Omental fat pad (tissue), 4 donors: ENCODE results near the gene TBC1D24. TPM values are rescaled to one million over a fixed set of nuclear protein-coding genes. Genes with fewer than 3 reads are reported as not detected.

Experiments used
- ATAC-seq: fragments of 150-250 bp; one replicate; pipeline ENCODE4 v1.9.1; 2016; ENCODE audit warnings: mild to moderate bottlenecking, moderate library complexity; ENCODE audit not compliant: low FRiP score
- DNase-seq: peaks from one replicate; pipeline ENCODE4 v3.0.0-alpha.2; 2019; ENCODE audit warnings: low spot score
- total RNA-seq, 4 donors: library from RNA; depleted of rRNA; stranded (reverse); fragments of >200 nt; gene quantifications; one replicate each; pipeline ENCODE4 v1.1.0, GENCODE V29; 2016
- TF ChIP-seq, protein P1 (sequence below), 3 donors: fragments of 450-650 bp; IDR thresholded peaks; one replicate each; pipeline ENCODE4 v1.5.1; 2016 to 2017; ENCODE audit warnings: antibody characterized with exemption in 3 of 3, mild to moderate bottlenecking in 3 of 3, moderate library complexity in 2 of 3

TBC1D24 gene
- total RNA-seq, 4 donors from 2014 or later = 10.4 to 19.4 (median 13.0) TPM

DNA sequence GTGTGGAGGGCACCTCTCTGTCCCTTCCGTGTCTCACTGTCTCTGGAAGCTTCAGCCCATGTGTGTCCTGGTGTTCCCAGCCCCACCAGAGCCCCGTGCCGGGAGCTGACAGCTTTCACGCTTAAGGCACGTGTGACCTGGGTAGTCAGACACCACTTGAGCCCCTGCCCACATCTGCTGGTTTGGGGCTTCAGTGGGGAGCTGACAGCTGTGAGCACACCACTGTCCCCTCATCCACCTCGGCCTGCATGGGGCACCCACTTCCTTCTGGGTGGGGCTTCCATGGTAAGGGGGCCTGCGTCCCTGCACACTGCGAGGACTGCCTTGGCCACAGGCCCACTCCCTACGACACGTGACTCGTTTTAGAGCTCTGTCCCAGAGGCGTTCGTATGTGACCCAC lies 17.7 kb upstream of the TBC1D24 start:
- no peak for ATAC-seq
- TF ChIP-seq, protein P1, sequence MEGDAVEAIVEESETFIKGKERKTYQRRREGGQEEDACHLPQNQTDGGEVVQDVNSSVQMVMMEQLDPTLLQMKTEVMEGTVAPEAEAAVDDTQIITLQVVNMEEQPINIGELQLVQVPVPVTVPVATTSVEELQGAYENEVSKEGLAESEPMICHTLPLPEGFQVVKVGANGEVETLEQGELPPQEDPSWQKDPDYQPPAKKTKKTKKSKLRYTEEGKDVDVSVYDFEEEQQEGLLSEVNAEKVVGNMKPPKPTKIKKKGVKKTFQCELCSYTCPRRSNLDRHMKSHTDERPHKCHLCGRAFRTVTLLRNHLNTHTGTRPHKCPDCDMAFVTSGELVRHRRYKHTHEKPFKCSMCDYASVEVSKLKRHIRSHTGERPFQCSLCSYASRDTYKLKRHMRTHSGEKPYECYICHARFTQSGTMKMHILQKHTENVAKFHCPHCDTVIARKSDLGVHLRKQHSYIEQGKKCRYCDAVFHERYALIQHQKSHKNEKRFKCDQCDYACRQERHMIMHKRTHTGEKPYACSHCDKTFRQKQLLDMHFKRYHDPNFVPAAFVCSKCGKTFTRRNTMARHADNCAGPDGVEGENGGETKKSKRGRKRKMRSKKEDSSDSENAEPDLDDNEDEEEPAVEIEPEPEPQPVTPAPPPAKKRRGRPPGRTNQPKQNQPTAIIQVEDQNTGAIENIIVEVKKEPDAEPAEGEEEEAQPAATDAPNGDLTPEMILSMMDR (IDR thresholded peaks at IDR 0.05) = no peak
- DNase-seq = no peak

DNA sequence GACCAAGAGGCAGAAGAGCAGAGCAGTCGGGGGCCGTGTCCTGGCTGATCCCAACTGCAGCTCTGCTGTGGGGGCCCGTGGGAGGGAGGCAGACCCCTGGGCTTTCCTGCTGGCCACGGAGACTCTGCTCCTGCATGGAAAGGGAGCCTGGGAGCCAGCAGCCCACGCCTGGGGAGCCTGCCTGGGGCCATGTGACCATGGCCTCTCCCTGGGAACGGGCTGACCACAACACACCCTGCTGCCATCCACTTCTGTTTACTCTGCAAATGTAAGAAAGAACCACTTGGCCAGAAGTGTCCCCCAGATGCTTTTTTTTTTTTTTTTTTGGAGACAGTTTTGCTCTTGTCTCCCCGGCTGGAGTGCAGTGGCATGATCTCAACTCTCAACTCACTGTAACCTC lies 17.0 kb upstream of the TBC1D24 start:
- TF ChIP-seq, protein P1 (IDR thresholded peaks at IDR 0.05) = no peak
- DNase-seq = no peak
- no peak for ATAC-seq

DNA sequence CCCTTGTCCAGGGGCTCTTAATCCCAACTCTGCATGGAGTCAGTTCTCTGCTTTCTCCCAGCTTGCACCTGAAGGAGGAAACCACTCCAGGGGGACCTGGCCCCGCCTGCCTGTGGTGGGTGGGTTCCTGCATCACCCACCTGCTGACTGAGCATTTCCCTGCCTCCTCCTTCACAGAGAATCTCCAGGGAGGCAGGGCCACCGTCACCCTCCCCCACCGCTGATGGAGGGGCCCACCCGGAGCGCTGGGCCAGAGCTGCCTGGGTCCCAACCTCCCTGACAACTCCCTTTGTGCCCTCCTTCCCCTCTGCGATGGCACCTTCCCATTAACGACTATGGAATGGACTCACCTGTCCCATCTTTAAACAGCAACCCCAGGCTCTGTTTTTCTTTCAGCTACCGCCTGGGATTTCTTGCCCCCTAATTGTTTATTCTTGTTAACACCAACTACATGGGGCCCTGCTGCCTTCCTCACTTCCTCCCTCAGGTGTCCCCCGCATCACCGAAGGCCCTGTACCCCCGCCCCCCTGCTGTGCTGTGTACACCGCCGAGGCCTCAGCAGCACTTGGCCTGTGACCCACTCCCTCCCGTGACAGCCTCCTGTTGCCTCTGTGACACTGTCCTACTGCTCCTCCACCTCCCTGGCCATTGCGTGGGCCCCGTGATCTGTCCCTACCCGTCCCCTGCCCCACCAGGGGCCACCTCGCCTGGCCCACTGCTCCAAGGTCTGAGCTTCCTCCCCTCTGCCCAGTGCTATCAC lies 15.9 kb upstream of the TBC1D24 start:
- ATAC-seq (no peak), DNase-seq (no peak)
- TF ChIP-seq, protein P1 (IDR thresholded peaks at IDR 0.05) = no peak

DNA sequence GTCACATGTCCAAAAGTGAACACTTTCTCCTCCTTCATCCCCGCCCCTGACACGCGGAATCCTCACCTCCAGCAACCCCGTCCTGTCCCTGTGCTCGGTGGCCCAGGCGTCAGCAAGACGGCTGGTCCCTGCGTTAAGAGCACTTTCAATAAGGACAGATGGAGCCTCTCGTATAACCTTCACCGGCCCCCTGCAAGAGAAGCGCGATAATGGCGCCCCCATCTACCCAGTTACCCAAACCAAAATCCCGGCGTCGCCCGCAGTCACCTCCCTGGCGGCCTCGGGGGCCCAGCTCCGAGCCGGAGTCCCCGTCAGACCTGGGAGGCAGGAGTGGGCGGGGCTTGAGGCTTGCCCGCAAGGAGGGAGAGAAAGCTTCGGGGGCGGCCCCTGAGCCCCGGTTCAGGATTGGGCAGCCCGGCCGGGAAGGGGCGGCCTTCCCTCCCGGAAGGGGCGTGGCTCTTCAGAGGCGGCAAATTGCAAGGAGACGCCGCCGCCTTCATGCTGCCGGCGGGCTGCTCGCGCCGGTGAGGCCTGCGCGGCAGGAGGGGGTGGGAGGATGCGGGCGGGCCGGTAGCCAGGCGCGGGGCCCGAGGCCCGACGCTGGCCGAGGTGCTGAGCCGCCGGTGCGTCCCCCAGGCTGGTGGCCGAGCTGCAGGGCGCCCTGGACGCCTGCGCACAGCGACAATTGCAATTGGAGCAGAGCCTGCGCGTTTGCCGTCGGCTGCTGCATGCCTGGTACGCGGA lies 15.1 kb upstream of the TBC1D24 start, which contains the start of gene TEDC2:
Gene TEDC2, plus strand, starts transcription at position 463 of the 744 bp plus-strand sequence. Its CDS starts 36 bp downstream, at position 499.
- TF ChIP-seq, protein P1 (IDR thresholded peaks at IDR 0.05) = no peak
- peak; percentile 88 for DNase-seq
- peak; percentile 91 for ATAC-seq

DNA sequence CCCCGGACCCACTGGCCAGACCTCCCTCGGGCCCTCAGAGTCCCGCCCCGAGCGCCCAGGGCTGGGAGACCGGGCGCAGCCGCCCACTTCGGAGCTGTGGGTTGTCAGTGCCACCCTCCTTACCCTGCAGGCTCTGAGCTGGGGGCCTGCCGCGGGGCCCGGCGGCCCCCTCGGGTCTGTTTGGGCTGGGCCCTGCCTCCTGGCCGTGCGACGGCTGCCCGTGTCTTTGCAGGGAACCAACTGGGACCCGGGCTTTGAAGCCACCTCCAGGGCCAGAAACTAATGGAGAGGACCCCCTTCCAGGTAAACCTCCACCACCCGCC lies 14.6 kb upstream of the TBC1D24 start:
- ATAC-seq = no peak
- no peak for DNase-seq
- TF ChIP-seq, protein P1 (IDR thresholded peaks at IDR 0.05) = no peak

DNA sequence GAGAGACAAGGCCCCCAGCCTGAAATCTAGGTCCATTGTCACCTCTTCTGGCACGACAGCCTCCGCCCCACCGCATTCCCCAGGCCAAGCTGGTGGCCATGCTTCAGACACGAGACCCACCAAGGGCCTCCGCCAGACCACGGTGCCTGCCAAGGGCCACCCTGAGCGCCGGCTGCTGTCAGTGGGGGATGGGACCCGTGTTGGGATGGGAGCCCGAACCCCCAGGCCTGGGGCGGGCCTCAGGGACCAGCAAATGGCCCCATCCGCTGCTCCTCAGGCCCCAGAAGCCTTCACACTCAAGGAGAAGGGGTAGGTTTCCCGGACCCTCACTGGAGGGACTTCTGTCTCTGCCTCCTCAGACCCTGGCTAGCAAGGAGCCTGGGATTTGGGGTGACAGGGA lies 14.0 kb upstream of the TBC1D24 start:
- ATAC-seq (no peak), DNase-seq (no peak)
- TF ChIP-seq, protein P1 (IDR thresholded peaks at IDR 0.05) = no peak
